PC-3 (cell line): ENCODE results near the gene TMEM38B. TPM values are rescaled to one million over a fixed set of nuclear protein-coding genes. Genes with fewer than 3 reads are reported as not detected.
A peak's percentile ranks its signal among the peaks of the same experiment; 100 is the strongest.

Experiments
- ATAC-seq: fragments of 200-7000 bp; cut with Tn5 transposase; 2 replicates; pipeline ENCODE4 v1.9.1; 2020; ENCODE audit warnings: mild to moderate bottlenecking, moderate library complexity
- BruUV-seq: library from RNA; stranded (reverse); fragments of 400-500 nt; replicated peaks from 2 replicates; lab custom pipeline; 2021; lab: Mats Ljungman, UMichigan
- CTCF ChIA-PET: fragments of 300-600 bp; sonication (Branson Sonifier 250); formaldehyde crosslinking; loops from one replicate; lab custom pipeline; 2022; ENCODE audit warnings: antibody characterized with exemption; lab: Charles Lee
- POLR2A ChIA-PET: fragments of 300-600 bp; sonication (Branson Sonifier 250); formaldehyde crosslinking; loops from one replicate; lab custom pipeline; 2022; ENCODE audit warnings: antibody characterized with exemption; ENCODE audit not compliant: unreplicated experiment; lab: Charles Lee
- DNase-seq: peaks from one replicate; pipeline ENCODE4 v3.0.0-alpha.2; 2015
- H2AFZ ChIP-seq: fragments of 300-600 bp; sonication (generic); 2 replicates; pipeline ENCODE4 v1.6.0; 2016; ENCODE audit warnings: antibody characterized with exemption, low read length
- H3F3A ChIP-seq: fragments of 300-600 bp; sonication (generic); one replicate; pipeline ENCODE4 v1.6.0; 2017; ENCODE audit warnings: antibody characterized with exemption, low read length, control low read depth, mild to moderate bottlenecking; ENCODE audit not compliant: unreplicated experiment
- H3K27ac ChIP-seq: fragments of 300-600 bp; sonication (generic); 2 replicates; pipeline ENCODE4 v1.5.1; 2016; ENCODE audit warnings: mild to moderate bottlenecking, low read length
- H3K27me3 ChIP-seq: fragments of 300-600 bp; sonication (generic); 2 replicates; pipeline ENCODE4 v1.6.1; 2016; ENCODE audit warnings: low read length, mixed read lengths
- H3K36me3 ChIP-seq: fragments of 300-600 bp; sonication (generic); 2 replicates; pipeline ENCODE4 v1.6.1; 2016; ENCODE audit warnings: low read depth, mixed run types, low read length, mixed read lengths
- H3K4me1 ChIP-seq: fragments of 300-600 bp; sonication (generic); 2 replicates; pipeline ENCODE4 v1.5.1; 2016; ENCODE audit warnings: low read length; ENCODE audit not compliant: insufficient read depth
- H3K4me2 ChIP-seq: fragments of 300-600 bp; sonication (generic); 2 replicates; pipeline ENCODE4 v1.6.0; 2016; ENCODE audit warnings: low read length
- H3K4me3 ChIP-seq: fragments of 300-600 bp; sonication (generic); 2 replicates; pipeline ENCODE4 v1.5.1; 2016; ENCODE audit warnings: mild to moderate bottlenecking, low read length, mixed read lengths
- H3K79me2 ChIP-seq: fragments of 300-600 bp; sonication (generic); 2 replicates; pipeline ENCODE4 v1.6.1; 2017; ENCODE audit warnings: low read length, mixed read lengths
- H3K9ac ChIP-seq: fragments of 300-600 bp; sonication (generic); 2 replicates; pipeline ENCODE4 v1.6.0; 2016; ENCODE audit warnings: mild to moderate bottlenecking, low read length
- H3K9me2 ChIP-seq: fragments of 300-600 bp; sonication (generic); replicated peaks from 2 replicates; pipeline ENCODE4 v1.6.1; 2016; ENCODE audit warnings: mixed run types, low read length, mixed read lengths
- H3K9me3 ChIP-seq: fragments of 300-600 bp; sonication (generic); 2 replicates; pipeline ENCODE4 v1.6.1; 2016; ENCODE audit warnings: low read length, mixed read lengths
- H4K20me1 ChIP-seq: fragments of 300-600 bp; sonication (generic); 2 replicates; pipeline ENCODE4 v1.6.1; 2016; ENCODE audit warnings: low read length, mixed read lengths
- CTCF ChIP-seq: fragments of 300-600 bp; sonication (generic); conservative IDR thresholded peaks from 2 replicates; pipeline ENCODE4 v1.5.1; 2017; ENCODE audit warnings: antibody characterized with exemption, low read depth, mild to moderate bottlenecking, low read length
- EZH2 ChIP-seq: fragments of 300-600 bp; sonication (generic); IDR thresholded peaks from one replicate; pipeline ENCODE4 v1.6.1; 2017; ENCODE audit warnings: antibody characterized with exemption, mild to moderate bottlenecking, low read length; ENCODE audit not compliant: unreplicated experiment
- EZH2phosphoT487 ChIP-seq: fragments of 300-600 bp; sonication (generic); IDR thresholded peaks from 2 replicates; pipeline ENCODE4 v1.6.1; 2018; ENCODE audit warnings: mild to moderate bottlenecking, antibody characterized with exemption, low read length, borderline replicate concordance
- intact Hi-C: fragments of 100-400 bp; cut with micrococcal nuclease; formaldehyde crosslinking; loops from 2 replicates; pipeline ENCODE4 v1.9.0; 2023
- total RNA-seq: library from RNA; depleted of rRNA; stranded (reverse); fragments of >200 nt; gene quantifications from 2 replicates; pipeline ENCODE4 v1.2.3, GENCODE V29; 2014

TMEM38B gene
- total RNA-seq, 1 experiment from 2014 or later: 16.0 TPM

DNA sequence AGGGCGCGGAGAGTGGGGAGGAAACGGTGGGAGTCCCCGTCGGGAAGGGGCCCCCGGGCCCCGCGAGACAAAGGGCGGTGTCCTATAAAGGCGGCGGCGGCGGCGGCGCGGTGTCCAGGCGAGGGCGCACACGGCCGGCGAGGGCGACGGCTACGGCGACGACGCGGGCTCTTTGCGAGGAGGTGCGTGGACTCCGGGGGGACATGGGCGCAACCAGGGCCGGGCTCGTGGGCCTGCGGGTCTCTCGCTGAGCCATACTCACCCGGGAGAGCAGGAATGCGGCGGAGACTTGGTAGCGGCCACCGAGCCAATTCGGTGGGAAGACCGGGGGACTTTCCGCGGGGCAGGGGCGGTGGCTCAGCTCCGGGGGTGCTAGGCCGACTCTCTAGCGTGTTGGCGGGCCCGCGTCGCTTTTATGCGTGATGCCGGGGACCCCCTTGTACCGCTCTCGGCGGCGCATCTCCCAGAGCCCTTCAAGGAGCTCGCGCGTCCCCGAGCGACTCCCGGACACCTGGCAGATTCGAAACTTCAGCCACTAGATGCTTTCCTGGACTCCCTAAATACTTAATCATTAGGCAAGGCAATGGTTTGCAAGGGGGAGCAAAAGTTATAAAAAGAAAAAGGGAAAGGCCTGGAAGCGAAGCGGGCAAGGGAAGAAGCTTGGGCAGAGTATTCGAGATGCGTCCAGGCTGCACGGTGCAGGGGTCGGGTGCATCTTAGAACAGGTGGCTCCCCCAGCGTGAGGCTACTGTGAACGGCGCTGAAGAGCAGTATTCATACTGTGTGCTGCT is 38.0 kb upstream of the TMEM38B start:
- no peaks in the 10 kb centered on the region for H4K20me1 ChIP-seq
- peak; percentile 78 for ATAC-seq
- DNase-seq: no peak
- no peaks in the 10 kb centered on the region for H3K9me2 ChIP-seq
- peak overlapping the region; percentile 88 for H2AFZ ChIP-seq
- H3K36me3 ChIP-seq: no peaks in the 10 kb centered on the region
- H3K4me1 ChIP-seq: no peaks in the 10 kb centered on the region
- no peak for TF ChIP-seq EZH2
- peak; percentile 41 for TF ChIP-seq CTCF
- no peak for TF ChIP-seq EZH2phosphoT487
- intact Hi-C loops: no loop called here
- no peaks in the 10 kb centered on the region for H3K79me2 ChIP-seq
- ChIA-PET POLR2A (no interaction called here), CTCF (no interaction called here)
- BruUV-seq: no TSS peak
- H3F3A ChIP-seq: no peaks in the 10 kb centered on the region
- no peak overlapping the region for H3K27ac ChIP-seq
- peak overlapping the region; percentile 67 for H3K4me3 ChIP-seq
- H3K4me2 ChIP-seq: peak overlapping the region; percentile 79
- no peaks in the 10 kb centered on the region for H3K9me3 ChIP-seq
- H3K27me3 ChIP-seq: no peaks in the 10 kb centered on the region
- no peak overlapping the region for H3K9ac ChIP-seq

DNA sequence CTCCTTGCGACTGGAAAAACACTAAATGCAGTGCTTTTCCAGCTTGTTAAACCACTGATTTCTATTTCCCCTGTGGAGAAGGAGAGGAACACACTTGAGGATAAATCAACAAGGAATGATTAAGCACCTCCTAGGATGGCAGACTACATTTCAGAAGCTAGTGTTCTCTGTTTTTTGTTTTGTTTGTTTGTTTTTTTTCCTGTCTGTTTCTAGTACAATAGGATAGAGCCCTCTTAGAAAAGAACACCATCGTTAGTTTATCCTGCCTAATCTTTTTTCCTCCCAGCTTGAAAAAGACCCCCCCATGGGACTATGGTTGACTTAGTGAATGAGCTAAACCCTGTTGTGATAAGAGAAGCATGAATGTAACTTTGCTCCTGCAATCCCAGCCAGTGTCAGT is 36.0 kb upstream of the TMEM38B start:
- DNase-seq: no peak
- no peak for ATAC-seq
- POLR2A ChIA-PET: no interaction called here
- no TSS peak for BruUV-seq
- no peaks in the 10 kb centered on the region for H3K79me2 ChIP-seq
- CTCF ChIA-PET: no interaction called here
- TF ChIP-seq CTCF (no peak), EZH2phosphoT487 (no peak), EZH2 (no peak)
- H4K20me1 ChIP-seq: no peaks in the 10 kb centered on the region
- intact Hi-C loops: no loop called here
- no peak overlapping the region for H3K9ac ChIP-seq
- H3K27ac ChIP-seq: no peak overlapping the region
- no peaks in the 10 kb centered on the region for H3F3A ChIP-seq
- H3K9me3 ChIP-seq: no peaks in the 10 kb centered on the region
- H3K27me3 ChIP-seq: no peaks in the 10 kb centered on the region
- no peaks in the 10 kb centered on the region for H3K9me2 ChIP-seq
- H3K36me3 ChIP-seq: no peaks in the 10 kb centered on the region
- no peak overlapping the region for H3K4me3 ChIP-seq
- no peak overlapping the region for H2AFZ ChIP-seq
- no peaks in the 10 kb centered on the region for H3K4me1 ChIP-seq
- no peak overlapping the region for H3K4me2 ChIP-seq

DNA sequence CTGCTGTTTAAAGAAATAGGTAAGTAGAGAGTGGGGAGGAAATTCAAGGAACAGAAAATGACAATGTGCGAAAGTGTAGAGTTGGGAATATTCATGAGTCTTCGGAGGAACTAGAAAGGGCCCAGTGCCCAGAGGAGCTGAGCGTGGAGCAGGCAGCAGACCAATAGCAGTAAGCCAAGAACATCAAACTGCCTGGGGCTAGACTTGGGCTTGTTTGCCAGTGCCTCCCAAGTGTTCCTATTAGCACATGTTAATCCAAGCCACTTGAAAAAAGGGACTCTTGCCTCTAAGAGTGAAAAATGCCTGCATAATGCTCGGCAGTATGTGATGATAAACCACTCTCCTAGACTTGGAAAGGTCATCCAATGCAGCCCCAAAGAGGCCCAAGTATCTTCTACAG is 33.3 kb upstream of the TMEM38B start:
- intact Hi-C loops: no loop called here
- H3K9ac ChIP-seq: no peak overlapping the region
- ChIA-PET POLR2A (no interaction called here), CTCF (no interaction called here)
- no TSS peak for BruUV-seq
- H3K4me2 ChIP-seq: no peak overlapping the region
- DNase-seq: no peak
- TF ChIP-seq EZH2 (no peak), EZH2phosphoT487 (no peak), CTCF (no peak)
- H4K20me1 ChIP-seq: no peaks in the 10 kb centered on the region
- no peaks in the 10 kb centered on the region for H3F3A ChIP-seq
- H3K27ac ChIP-seq: no peak overlapping the region
- no peaks in the 10 kb centered on the region for H3K79me2 ChIP-seq
- H3K36me3 ChIP-seq: no peaks in the 10 kb centered on the region
- no peaks in the 10 kb centered on the region for H3K9me3 ChIP-seq
- no peak overlapping the region for H3K4me3 ChIP-seq
- H3K9me2 ChIP-seq: no peaks in the 10 kb centered on the region
- H3K27me3 ChIP-seq: no peaks in the 10 kb centered on the region
- no peak overlapping the region for H2AFZ ChIP-seq
- no peak for ATAC-seq
- no peaks in the 10 kb centered on the region for H3K4me1 ChIP-seq
